GM19372 (cell line): ENCODE data around the gene KRTAP12-2.

Experiments used
- ATAC-seq: cut with Tn5 transposase; IDR thresholded peaks from one replicate; pipeline ENCODE4 v1.9.1; 2021; ENCODE audit warnings: mild to moderate bottlenecking, low read depth, moderate library complexity; ENCODE audit not compliant: unreplicated experiment

KRTAP12-2 gene, protein sequence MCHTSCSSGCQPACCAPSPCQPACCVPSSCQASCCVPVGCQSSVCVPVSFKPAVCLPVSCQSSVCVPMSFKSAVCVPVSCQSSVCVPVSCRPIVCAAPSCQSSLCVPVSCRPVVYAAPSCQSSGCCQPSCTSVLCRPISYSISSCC

DNA sequence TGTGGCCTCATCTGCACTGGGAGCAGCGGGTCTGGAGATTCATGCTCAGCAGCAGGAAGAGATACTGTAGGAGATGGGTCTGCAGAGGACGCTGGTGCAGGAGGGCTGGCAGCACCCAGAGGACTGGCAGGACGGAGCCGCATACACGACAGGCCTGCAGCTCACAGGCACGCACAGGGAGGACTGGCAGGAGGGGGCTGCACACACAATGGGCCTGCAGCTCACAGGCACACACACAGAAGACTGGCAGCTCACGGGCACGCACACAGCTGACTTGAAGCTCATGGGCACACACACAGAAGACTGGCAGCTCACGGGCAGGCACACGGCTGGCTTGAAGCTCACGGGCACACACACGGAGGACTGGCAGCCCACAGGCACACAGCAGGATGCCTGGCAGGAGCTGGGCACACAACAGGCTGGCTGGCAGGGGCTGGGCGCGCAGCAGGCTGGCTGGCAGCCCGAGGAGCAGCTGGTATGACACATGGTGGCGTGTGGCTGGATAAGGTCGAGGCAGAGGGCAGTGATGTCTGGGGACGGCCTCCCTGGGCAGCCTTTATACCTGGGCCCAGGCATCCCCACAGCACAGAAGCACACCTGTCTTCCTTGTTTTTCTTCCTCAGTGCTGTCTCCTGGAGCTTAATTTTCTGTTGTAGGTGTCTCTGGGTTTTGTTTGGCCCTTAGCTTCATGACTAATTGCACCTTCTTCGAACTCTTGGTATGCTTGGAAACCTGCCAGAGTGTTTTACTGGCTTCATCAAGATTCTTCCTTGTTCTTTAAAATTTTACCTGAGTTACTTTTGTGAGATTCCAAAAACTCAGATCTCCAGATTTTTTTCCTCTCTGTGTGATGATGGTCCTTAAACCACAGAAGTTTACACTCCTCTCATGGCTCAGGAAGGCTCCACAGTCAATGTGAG lies at the start of gene KRTAP12-2:
Gene KRTAP12-2, minus strand, starts transcription at position 527 of the 920 bp plus-strand sequence. Its CDS starts 41 bp downstream, at position 486.
- ATAC-seq, result no peak

DNA sequence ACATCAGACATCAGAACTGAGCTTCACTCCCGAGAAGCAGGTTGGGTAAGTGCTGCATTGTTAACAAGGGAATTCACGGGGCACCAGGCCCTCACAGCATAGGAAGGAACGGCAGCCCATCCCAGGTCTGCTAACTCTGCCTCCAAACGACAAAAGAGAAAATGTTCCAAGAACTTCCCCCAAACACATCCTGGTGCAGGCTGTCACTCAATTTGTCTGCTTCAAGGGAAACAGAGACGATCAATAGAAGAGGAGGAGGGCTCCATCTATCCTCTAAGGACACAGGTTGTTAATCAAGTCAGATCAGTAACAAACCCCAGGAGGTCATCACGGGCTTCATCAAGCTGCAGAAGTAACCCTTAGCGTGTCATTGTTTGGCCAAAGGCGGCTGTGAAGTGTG lies 48.2 kb upstream of the KRTAP12-2 start:
- no peak for ATAC-seq

DNA sequence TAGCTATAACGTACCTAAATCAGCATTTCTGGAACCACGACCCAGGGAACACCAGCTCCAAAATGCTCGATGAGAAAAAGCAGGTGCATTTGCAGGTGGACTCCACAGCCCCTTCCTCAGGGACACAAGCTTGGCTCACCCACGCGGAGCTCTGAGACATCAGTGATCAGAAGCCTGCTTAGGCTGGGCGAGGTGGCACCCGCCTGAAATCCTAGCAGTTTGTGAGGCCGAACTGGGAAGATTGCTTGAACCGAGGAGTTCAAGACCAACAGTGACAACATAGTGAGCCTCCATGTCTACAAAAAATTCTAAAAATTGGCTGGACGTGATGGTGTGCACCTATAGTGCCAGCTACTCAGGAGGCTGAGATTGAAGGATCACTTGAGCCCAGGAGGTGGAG lies 47.1 kb upstream of the KRTAP12-2 start:
- no peak for ATAC-seq

DNA sequence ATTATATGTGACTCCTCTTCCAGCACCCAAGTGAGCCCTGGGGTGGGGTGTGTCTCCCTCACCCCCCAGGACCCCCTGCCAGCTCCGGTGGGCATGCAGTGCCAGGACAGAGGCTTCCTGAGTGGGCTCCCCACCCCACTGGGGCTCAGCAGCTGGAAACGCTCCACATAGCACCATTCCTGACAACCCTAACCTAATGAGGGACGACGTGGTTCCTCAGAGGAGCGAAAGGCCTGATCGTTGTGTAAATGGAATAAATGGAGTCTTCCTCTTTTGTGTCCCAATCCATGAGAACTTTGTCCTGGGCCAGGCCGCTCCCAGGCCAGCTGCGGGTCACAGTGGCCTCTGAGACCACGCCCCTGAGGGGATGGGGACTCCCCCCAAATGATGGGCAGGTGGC lies 46.4 kb upstream of the KRTAP12-2 start:
- ATAC-seq, result no peak

DNA sequence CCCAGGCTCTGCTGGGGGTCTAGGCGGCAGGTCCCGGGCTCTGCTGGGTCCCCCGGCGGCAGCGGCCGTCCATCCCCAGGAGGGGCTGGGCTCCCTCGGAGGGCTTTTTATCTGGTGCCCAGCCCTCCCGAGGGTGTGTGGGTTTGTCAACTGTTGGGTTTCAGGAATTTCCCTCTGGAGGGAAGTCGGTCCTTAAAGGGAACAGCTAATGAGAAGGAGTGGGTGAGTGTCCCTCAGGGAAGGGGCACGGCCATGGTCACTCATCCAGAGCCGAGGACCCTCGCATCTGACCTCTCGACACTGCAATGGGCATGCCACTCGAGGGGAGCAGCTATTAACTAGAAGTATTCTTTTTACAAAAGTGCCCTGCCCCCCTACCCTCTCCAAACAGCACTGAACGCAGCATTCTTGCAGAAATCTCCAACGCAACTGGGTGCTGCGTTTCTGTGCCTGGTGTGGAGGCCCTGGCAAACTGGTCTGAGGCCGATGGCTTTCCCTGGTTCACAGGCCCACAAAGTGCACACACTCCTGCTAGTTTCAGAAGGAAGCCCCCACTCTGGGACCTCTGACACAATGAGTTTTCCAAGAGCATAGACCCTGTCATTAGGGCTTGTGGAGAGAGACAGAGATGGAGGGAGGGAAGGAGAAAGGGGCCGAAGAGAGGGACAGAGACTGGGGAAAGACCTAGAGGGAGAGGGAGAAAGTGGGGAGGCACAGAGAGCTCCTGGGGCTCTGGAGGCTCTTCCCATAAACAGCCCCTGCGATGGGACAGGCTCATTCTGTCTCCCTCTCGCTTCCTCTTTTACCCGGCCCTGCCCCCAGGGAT lies 45.7 kb upstream of the KRTAP12-2 start:
- no peak for ATAC-seq

DNA sequence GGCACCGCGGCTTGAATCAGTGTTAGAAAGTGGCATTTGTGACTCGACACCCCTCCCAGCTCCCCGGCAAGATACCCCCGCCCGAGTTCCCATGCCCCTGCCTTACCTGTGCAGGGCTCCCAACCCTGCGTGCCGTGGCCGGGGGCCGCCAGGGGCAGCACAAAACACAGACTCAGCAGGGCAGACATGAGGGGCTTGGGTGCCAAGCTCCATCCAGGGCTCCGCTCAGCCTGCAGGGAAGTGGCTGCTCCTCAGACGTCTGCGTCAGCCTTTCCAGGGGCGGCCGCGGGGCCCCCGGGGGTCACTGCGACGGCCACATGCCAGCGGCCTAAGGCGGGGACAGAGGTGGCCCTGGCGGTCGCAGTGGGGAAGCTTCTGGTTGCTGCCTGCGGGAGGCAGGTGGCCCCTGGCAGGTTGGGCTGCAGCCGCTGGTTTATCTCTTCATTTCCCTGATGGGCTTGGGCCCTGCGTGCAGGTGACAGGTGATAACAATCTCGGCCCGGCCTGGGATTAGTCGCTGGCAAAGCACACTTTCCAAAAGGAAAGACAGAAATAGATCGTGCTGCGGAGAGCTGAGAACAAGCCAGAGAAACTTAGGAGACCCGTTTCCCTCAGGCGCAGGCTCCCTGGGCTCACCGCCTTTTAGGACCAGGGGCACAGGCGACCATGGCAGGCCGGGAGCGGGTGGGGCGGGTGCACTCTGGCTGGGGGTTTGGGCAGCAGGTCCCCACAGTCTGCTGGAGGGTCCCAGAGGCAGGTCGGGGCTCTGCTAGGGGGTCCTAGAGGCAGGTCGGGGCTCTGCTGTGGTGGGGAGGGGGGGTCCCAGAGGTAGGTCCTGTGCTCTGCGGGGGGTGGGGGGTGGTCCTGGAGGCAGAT lies 44.8 kb upstream of the KRTAP12-2 start, which contains the start of gene TSPEAR:
Gene TSPEAR, minus strand, starts transcription at position 246 of the 876 bp plus-strand sequence. Its CDS starts 58 bp downstream, at position 188.
- ATAC-seq, result no peak

DNA sequence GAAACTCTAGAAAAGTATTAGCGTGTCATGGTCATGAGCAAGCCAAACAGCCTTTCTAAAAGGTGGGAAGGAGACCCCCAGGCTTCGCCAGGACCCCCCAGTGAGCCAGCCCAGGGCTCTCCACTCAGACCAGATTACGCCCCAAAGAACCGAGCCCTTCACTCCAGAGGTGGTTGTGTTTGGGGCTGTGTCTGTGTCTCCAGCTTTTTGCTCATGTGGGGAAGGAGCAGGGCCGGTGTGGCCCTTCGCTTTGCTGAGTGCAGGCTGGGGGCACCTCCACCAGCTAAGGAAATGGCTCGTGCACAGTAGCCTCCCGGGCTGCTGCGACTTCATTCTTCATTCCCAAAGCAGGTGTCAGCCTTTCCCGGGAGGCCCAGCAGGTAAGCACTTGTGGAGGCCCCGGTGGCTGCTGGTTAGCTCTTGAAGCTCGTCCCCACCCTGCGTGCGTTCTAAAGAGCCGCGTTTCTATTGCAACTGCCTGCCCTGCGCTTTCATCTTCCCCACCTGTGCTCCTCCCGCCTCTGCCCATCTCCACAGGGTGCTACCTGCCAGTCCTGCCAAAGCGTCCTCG lies 44.1 kb upstream of the KRTAP12-2 start:
- no peak for ATAC-seq

DNA sequence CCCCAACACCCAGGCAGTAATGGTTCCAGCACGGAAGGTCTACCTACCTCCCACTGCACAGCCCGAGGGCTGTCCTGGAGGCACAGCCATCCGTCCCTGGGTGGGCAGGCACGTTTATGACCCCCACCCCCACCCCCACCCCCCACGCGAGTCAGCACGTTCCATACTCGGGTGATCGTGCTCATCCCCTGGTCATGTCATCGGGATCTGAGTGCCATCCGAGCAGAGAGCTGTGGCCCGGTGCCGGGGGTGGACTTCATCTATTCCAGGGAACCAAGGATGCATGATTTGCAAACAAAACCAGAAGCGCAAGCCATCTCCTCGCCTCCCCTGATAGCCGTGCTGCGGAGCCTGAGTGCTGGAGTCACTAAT lies 43.6 kb upstream of the KRTAP12-2 start:
- ATAC-seq, result no peak

DNA sequence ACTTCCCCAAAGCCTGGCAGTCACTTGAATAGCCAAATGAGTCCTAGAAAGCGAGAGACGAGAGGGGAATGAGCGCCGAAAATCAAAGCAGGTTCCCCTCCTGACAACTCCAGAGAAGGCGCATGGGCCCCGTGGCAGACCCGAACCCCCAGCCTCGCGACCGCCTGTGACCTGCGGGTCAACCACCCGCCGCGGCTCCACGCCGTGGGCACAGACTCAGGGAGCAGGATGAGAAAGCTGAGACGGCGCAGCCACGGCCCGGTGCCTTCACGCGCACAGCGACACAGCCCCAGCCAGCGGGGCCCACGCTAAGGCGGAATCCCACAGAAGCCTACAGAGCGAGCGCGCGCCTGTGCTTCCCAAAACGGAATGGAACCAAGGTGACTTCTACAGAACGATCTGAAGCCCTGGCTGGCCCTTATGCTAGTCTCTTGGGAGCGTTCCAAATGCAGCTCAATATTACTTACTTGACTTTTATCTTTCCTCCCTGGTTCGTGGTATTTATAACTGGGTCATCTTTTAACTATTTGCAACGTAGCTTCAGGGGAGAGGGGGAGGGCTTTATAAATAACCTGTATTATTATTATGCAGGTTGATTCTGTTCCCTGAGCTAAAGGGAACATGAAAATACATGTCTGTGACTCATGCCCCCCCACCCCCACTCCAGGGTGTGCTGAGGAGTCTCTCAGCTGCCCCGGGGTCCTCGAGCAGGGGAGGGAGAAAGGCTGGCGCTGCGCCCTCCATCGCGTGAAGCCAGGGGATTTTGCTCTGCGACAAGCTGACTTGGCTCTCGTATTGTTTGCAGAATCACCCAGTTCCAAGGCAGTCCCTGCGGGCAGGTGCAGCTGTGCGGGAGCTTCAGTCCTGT lies 42.9 kb upstream of the KRTAP12-2 start:
- no peak for ATAC-seq

DNA sequence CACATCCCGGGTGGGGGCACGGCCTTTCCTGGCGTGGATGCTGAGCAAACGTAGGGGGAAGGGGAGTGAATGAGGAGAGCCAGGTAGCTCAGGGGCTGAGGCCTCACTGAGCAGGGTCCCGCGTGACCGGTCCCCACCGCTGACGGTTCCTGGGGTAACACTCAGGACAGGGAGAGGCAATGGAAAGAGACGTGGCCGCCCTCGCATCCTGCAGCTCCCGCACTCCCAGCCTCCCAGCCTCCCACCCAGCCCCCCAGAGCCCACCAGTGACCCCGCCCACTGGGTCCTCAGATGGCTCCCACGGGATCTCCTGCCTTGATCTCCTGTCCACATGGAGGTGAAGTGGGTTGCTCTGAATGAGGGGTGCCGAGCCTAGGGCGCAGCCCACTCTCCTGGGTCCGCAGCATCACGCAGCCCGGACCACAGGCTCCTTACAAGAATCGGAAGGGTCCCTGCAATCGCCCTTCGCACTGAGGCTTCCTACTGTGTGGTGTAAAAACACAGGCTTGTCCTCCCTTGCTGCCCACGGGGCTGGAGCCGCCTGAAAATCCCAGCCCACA lies 42.2 kb upstream of the KRTAP12-2 start:
- no peak for ATAC-seq

DNA sequence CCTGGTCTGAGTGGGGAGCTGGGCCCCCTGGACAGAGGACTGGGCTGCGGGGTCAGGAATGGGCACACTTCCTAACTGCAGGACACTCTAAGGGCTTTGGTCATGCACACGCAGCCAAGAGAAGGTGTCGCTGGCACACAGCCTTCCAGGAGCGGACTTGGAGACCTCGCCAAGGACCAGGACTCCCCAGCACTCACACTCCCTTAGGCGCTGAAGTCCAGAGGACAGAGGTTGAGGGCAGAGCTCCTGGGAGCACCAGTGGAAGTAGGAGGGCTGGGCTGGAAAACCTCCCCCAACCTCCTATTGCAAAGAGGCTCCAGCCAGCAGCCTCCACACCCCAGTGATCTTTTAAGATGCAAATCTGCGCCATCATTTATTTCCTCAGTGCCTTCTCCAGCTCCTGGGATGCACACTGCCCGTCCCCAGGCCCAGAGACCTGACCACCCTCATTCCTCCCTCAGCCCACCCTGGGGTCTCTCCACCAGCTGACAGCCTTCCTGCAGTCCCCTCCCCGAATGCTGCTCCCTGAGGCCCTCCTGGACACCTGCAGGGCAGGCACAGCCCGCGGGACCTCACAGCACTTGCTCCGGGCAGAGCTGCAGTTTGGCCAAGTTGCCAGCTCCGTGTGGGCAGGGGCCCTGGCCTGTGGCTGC lies 41.6 kb upstream of the KRTAP12-2 start:
- ATAC-seq, result no peak

DNA sequence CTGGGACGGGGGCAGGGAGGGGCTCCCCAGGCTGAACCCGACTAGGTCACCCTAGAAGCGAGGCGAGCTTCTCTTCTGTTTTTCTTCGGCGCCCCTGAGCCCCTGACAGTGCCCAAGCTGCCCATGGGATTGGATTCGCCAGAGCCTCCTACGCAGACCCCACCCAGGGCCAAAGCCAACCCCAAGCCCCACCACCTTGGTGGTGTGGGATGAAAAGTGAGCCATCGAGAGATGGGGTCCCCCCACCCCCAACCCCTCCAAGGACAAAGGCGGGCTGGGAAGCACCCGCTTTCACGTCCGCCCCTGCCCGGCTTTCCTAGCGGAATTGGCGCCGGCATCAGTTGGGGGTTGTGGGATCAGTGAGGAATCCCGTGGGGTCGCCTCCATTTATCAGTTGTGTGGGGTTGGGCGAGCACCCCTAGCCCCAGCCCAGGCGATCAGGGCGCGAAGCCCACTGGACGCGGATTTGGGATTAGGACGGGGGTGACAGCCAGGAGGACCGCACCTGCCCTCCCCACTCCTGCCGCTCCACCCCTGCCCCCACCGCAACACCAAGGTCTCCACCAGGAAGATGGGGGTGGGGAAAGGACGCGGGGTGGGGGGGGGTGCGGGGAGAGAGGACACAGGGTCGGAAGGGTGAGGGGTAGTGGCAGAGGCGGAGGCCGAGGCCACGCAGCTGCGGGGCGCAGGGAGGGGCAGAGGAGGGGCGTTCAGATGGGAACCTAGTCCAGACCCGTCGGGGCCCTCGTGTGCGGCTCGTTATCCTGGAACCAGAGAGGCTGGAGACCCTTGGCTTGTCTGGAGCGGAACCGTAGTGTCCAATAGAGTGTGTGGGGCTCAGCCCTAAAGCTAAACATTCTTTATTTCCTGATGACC lies 40.2 kb upstream of the KRTAP12-2 start:
- no peak for ATAC-seq

DNA sequence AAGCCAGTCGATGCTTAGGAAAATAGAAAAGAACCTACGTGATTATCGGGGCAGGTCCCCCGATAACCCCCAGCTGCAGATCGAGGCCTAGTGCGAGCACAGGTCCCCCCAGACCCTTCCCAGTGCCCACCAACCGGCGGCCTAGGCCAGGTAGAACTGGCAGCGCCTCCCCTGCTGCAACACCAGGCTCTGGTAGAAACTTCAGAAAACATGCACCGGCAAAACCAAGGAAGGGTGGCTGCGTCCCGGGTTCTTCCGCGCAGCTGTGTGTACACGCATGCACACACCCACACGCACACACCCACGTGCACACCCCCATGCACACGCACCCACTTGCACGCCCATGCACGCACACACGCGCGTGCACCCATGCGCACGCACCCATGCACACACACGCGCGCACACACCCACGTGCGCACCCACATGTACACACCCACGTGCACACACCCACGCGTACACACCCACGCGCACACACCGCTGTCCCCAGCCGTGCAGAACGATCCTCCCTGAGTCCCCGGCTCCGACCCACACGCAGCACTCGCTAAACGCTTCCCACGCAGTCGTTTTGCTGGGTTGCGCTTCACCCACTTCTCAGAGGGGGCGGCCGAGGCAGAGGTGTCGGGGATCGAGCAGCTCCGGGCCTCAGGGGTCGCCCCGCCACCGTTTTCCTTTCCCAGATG lies 39.4 kb upstream of the KRTAP12-2 start:
- ATAC-seq, result no peak

DNA sequence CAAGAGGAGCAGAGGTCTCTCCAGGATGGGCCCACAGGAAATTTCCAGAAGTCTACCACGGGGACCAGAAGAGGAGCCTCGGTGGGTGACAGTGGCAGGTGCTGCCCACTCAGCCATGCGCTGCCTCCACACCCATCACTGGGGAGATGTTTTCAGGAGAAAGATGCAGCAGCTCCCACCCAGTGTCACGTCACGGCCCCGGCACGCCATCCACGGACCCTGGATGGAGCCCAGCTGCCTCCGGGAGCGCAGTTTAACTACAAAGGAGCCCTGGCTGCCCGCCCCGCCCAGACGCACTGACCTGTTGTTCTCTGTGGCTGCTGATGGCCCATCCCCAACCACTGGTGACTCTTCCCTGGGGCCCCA lies 37.9 kb upstream of the KRTAP12-2 start:
- ATAC-seq, result no peak

DNA sequence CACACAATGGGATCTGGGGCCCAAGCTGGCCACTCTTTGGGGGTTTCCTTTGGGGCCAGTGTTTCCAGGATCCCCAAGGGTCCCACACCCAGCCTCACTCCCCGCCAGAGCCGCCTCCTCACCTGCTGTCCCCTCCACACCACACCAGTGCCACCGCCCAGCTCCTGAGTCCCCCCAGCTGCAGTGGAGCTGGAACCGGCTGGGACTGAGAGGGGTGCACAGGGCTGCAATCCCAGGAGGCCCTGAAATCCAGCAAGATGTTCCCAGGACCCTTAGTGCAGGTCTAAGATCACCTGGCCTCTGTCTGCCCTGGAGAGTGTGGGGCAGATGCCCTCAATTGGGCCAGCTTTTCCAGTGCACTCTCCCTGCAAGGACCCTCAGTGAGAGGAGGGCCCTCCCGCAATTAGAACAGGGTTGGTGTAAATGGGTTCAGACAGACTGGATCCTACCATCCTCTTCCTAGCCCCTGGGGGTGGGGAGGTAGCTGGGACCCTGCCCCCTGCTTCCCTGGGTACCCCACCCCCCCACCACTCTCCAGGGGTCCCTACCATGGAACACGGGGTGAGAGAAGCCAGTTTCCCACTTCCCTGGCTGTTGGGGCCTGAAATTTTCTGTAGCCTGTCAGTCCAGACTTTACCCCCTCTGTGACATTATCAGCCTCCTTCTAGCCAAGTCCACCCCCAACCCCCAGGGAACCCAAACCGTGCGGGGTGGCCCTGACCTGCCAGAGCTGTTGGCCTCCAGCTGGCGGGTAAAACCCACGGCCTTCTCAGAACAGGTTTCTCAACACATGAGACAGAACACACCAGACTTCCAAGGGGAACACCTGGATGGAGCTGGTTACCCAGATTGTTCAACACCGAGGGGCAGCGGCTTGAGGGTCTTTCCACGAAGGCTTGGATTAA lies 37.3 kb upstream of the KRTAP12-2 start:
- ATAC-seq, result no peak
